Cardiac fibroblast (primary cell): Measurements from ENCODE around the gene NLGN4X.

Source experiments
- DNase-seq, 2 donors: peaks; one replicate each; pipeline versions ENCODE4 v3.0.0 to v3.0.0-alpha.2; 2010; ENCODE audit warnings: low read depth in 2 of 2
- H3K4me3 ChIP-seq, 2 donors: replicated peaks in 1 of 2; 1 replicate in 1 of 2; 2 replicates in 1 of 2; pipeline ENCODE4 v1.5.1; 2011; ENCODE audit warnings: low read depth in 2 of 2, low read length in 2 of 2, mild to moderate bottlenecking in 2 of 2, moderate library complexity in 1 of 2
- CTCF ChIP-seq: IDR thresholded peaks from one replicate; pipeline ENCODE4 v1.5.1; 2011; ENCODE audit warnings: low read depth, mild to moderate bottlenecking, low read length, inconsistent platforms

NLGN4X gene

GRCh38 chrX:6002056-6002455, 226.6 kb downstream of the NLGN4X start:
- TF ChIP-seq CTCF, result no peak
- no peak for DNase-seq
- no peak overlapping the region for H3K4me3 ChIP-seq

GRCh38 chrX:5998901-5999300, 229.8 kb downstream of the NLGN4X start:
- H3K4me3 ChIP-seq, result no peak overlapping the region
- DNase-seq, result no peak
- TF ChIP-seq CTCF, result no peak

GRCh38 chrX:5998456-5998855, 230.2 kb downstream of the NLGN4X start:
- no peak for DNase-seq
- no peak overlapping the region for H3K4me3 ChIP-seq
- TF ChIP-seq CTCF, result no peak

- no peak for TF ChIP-seq CTCF
- no peak overlapping the region for H3K4me3 ChIP-seq
- DNase-seq, result no peak
Observed at GRCh38 chrX:5991393-5991792, 237.3 kb downstream of the NLGN4X start.

DNA sequence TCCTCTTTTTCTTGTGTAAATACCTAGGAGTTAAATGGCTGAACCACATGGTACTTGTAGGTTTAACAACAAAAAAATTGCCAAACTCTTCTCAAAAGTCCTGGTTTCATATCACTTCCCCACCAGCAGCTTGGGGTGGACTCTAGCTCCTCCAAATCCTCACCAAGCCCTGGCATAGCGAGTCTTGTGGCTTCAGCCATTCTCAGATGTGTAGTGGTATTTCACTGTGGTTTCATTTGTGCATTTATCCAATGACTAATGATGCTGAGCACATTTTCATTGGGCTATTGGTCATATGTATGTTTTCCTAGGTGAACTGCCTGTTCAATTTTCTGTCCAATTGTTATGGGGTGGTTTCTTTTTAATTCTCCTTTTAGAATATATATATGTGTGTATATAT, 249.3 kb downstream of the NLGN4X start:
- no peak for TF ChIP-seq CTCF
- no peak for DNase-seq
- no peak overlapping the region for H3K4me3 ChIP-seq

- no peak overlapping the region for H3K4me3 ChIP-seq
- DNase-seq, result no peak
- TF ChIP-seq CTCF, result no peak
Observed at GRCh38 chrX:5976332-5976731, 252.3 kb downstream of the NLGN4X start.

DNA sequence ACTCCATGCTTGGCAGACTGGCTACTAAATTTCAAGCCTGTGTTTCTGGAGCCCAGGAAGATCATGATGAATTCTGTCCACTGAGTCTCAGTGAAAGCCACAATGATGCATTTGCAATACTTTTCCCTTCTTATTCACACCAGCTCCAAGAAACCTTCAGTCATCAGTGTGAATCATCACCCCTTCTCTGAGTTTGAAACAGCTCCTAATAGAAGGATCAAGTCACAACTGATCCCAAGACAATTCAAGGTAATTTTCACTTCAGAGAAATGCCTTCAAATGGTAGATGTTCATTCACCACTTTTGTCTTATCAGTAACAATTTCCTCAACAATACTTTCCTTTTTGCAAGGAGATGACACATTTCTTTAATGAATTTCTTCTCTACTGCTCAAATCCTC, 257.4 kb downstream of the NLGN4X start:
- TF ChIP-seq CTCF, result no peak
- no peak overlapping the region for H3K4me3 ChIP-seq
- no peak for DNase-seq
